Ishikawa (cell line): Measurements from ENCODE around the gene SNIP1.

Experiments used
- CEBPB ChIP-seq: IDR thresholded peaks from 2 replicates; pipeline ENCODE4 v1.6.1; 2012
- YY1 ChIP-seq: IDR thresholded peaks from 2 replicates; pipeline ENCODE4 v1.6.1; 2012; ENCODE audit warnings: low read depth

- no peak for TF ChIP-seq YY1
- TF ChIP-seq CEBPB, result no peak
These were observed 36.5 kb downstream of the SNIP1 start for GRCh38 chr1:37517569-37517968.
